ENCODE measurements around the gene DNM3.

DNA sequence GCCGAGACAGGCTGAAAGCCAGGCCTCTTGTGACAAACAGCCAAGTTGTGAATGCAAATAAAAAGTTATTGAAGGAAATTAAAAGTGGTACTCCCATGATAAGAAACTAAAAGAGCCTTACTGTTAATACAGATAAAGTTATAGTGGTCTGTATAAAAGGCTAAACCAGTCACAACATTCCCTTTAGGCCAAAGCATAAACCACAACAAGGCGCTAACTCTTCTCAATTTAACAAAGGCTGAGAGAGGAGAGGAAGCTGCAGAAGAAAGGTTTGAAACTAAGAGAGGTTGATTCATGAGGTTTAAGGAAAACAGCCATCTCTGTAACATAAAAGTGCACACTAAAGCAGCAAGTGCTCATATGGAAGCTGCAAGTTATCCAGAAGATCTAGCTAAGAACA is 589.9 kb downstream of the DNM3 start:
- TF ChIP-seq, protein P1, sequence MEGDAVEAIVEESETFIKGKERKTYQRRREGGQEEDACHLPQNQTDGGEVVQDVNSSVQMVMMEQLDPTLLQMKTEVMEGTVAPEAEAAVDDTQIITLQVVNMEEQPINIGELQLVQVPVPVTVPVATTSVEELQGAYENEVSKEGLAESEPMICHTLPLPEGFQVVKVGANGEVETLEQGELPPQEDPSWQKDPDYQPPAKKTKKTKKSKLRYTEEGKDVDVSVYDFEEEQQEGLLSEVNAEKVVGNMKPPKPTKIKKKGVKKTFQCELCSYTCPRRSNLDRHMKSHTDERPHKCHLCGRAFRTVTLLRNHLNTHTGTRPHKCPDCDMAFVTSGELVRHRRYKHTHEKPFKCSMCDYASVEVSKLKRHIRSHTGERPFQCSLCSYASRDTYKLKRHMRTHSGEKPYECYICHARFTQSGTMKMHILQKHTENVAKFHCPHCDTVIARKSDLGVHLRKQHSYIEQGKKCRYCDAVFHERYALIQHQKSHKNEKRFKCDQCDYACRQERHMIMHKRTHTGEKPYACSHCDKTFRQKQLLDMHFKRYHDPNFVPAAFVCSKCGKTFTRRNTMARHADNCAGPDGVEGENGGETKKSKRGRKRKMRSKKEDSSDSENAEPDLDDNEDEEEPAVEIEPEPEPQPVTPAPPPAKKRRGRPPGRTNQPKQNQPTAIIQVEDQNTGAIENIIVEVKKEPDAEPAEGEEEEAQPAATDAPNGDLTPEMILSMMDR (IDR thresholded peaks at IDR 0.05): no peak
- TF ChIP-seq EP300 (IDR thresholded peaks at IDR 0.05): no peak
- no peak for TF ChIP-seq POLR2A (IDR thresholded peaks at IDR 0.05)
